ENCODE data around the gene NEUROD2. TPM values are rescaled to one million over a fixed set of nuclear protein-coding genes. Genes with fewer than 3 reads are reported as not detected.

The NEUROD2 gene
- total RNA-seq, 2 donors from 2014 or later: not detected

- no peaks in the 10 kb centered on the region for H3K9me3 ChIP-seq (ENCODE audit: control insufficient read depth, low read length)
- peaks cover 6% of the 10 kb centered on the region for H3K4me1 ChIP-seq (ENCODE audit: control insufficient read depth, insufficient read depth, low read length)
- Mint-ChIP-seq H3K4me1 (peaks cover 32% of the 10 kb centered on the region), H3K36me3 (ENCODE audit: low read depth) (peaks cover 2% of the 10 kb centered on the region), H3K4me3 (no peak overlapping the region), H3K27me3 (ENCODE audit: insufficient read depth) (no peaks in the 10 kb centered on the region), H3K27ac (no peak overlapping the region), H3K9me3 (no peaks in the 10 kb centered on the region)
- H3K9ac ChIP-seq (ENCODE audit: extremely low read depth, low read length, poor library complexity, severe bottlenecking): no peak overlapping the region
- H3K27ac ChIP-seq (ENCODE audit: low read depth, low read length): no peak overlapping the region
- no peaks in the 10 kb centered on the region for H3K27me3 ChIP-seq (ENCODE audit: control insufficient read depth, insufficient read depth, low read length, poor library complexity, severe bottlenecking)
- no peak for DNase-seq
- no peaks in the 10 kb centered on the region for H3K36me3 ChIP-seq (ENCODE audit: control insufficient read depth, insufficient read depth, low read length)
- WGBS, 2 experiments (ENCODE audit: insufficient coverage in 1 of 2, insufficient read length in 1 of 2): 92 to 100% methylated on average over 3 to 4 of the region's 4 CpGs
- no peak for TF ChIP-seq CTCF (conservative IDR thresholded peaks at IDR 0.05)
- no peak overlapping the region for H3K4me3 ChIP-seq (ENCODE audit: low read length)
Measured at GRCh38 chr17:39641097-39641496, 33.4 kb upstream of the NEUROD2 start.

DNA sequence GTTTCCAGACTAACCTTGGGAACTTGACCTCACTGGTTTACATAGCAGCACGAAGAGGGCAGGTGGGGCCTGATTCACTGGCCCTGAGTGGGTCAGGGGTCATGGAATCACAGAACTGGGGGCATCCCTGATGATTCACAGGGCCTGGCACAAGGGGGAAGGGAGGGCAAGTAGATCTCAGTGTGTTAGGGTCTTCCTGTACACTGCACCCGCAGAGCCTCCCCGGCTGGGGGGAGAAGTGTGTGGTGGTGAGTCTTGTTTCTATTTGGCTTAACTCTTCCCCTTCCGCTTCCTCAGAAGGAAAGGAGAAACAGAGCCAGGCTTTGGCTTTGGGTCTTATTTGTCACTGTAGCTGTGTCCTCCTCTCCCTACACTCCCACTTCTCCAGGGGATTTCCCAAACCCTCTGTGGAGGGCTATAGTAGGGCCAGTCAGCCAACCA lies 32.9 kb upstream of the NEUROD2 start:
- Histone ChIP-seq H3K9ac (ENCODE audit: extremely low read depth, low read length, poor library complexity, severe bottlenecking) (no peak overlapping the region), H3K27me3 (ENCODE audit: control insufficient read depth, insufficient read depth, low read length, poor library complexity, severe bottlenecking) (no peaks in the 10 kb centered on the region), H3K4me1 (ENCODE audit: control insufficient read depth, insufficient read depth, low read length) (peaks cover 6% of the 10 kb centered on the region), H3K9me3 (ENCODE audit: control insufficient read depth, low read length) (no peaks in the 10 kb centered on the region), H3K27ac (ENCODE audit: low read depth, low read length) (no peak overlapping the region), H3K36me3 (ENCODE audit: control insufficient read depth, insufficient read depth, low read length) (no peaks in the 10 kb centered on the region), H3K4me3 (ENCODE audit: low read length) (no peak overlapping the region)
- Mint-ChIP-seq H3K9me3 (no peaks in the 10 kb centered on the region), H3K4me1 (peaks cover 36% of the 10 kb centered on the region), H3K27me3 (ENCODE audit: insufficient read depth) (no peaks in the 10 kb centered on the region), H3K36me3 (ENCODE audit: low read depth) (peaks cover 2% of the 10 kb centered on the region), H3K4me3 (no peak overlapping the region), H3K27ac (peak overlapping the region; percentile 68)
- no peak for DNase-seq
- TF ChIP-seq CTCF (conservative IDR thresholded peaks at IDR 0.05): no peak
- 83 to 86% methylated on average over 3 of the region's 4 CpGs for WGBS, 2 experiments (ENCODE audit: insufficient coverage in 1 of 2, insufficient read length in 1 of 2)

- Mint-ChIP-seq H3K4me1 (peaks cover 31% of the 10 kb centered on the region), H3K36me3 (ENCODE audit: low read depth) (no peaks in the 10 kb centered on the region)
- 84% methylated on average over 11 of the region's 11 CpGs for WGBS, 2 experiments (ENCODE audit: insufficient coverage in 1 of 2, insufficient read length in 1 of 2)
Measured at GRCh38 chr17:39639566-39640458, 32.1 kb upstream of the NEUROD2 start.

More at GRCh38 chr17:39639566-39640458, 32.1 kb upstream of the NEUROD2 start:
- no peaks in the 10 kb centered on the region for H3K9me3 Mint-ChIP-seq
- H3K4me3 Mint-ChIP-seq: no peak overlapping the region
- H3K27ac ChIP-seq (ENCODE audit: low read depth, low read length): no peak overlapping the region
- DNase-seq: no peak
- H3K27me3 Mint-ChIP-seq (ENCODE audit: insufficient read depth): no peaks in the 10 kb centered on the region
- H3K36me3 ChIP-seq (ENCODE audit: control insufficient read depth, insufficient read depth, low read length): no peaks in the 10 kb centered on the region
- H3K9ac ChIP-seq (ENCODE audit: extremely low read depth, low read length, poor library complexity, severe bottlenecking): no peak overlapping the region
- no peak overlapping the region for H3K4me3 ChIP-seq (ENCODE audit: low read length)
- H3K27me3 ChIP-seq (ENCODE audit: control insufficient read depth, insufficient read depth, low read length, poor library complexity, severe bottlenecking): no peaks in the 10 kb centered on the region
- peak overlapping the region; percentile 55 for H3K27ac Mint-ChIP-seq
- H3K4me1 ChIP-seq (ENCODE audit: control insufficient read depth, insufficient read depth, low read length): peaks cover under 1% of the 10 kb centered on the region
- H3K9me3 ChIP-seq (ENCODE audit: control insufficient read depth, low read length): no peaks in the 10 kb centered on the region
- no peak for TF ChIP-seq CTCF (conservative IDR thresholded peaks at IDR 0.05)

Measured in endodermal cell (in vitro differentiated cells).